K562 (cell line): ENCODE results near the gene ARHGAP28. TPM values are rescaled to one million over a fixed set of nuclear protein-coding genes. Genes with fewer than 3 reads are reported as not detected.

ENCODE experiments used
- BCOR ChIP-seq: fragments of 450-650 bp; IDR thresholded peaks from 2 replicates; pipeline ENCODE4 v1.6.1; 2016
- CBFA2T2 ChIP-seq: fragments of 450-650 bp; conservative IDR thresholded peaks from 2 replicates; pipeline ENCODE4 v1.6.1; 2017; ENCODE audit warnings: mild to moderate bottlenecking
- CHD1 ChIP-seq: fragments of 200-600 bp; sonication (generic); IDR thresholded peaks from one replicate; pipeline ENCODE4 v1.6.1; 2012; ENCODE audit warnings: mild to moderate bottlenecking, moderate library complexity, low read length, inconsistent platforms
- DPF2 ChIP-seq: fragments of 450-650 bp; IDR thresholded peaks from 2 replicates; pipeline ENCODE4 v1.6.1; 2016
- ELK3 ChIP-seq: fragments of 450-650 bp; formaldehyde crosslinking; IDR thresholded peaks from 2 replicates; pipeline ENCODE4 v1.4.0; 2020; ENCODE audit warnings: mild to moderate bottlenecking
- HNRNPUL1 ChIP-seq: fragments of 200-400 bp; formaldehyde crosslinking; IDR thresholded peaks from 2 replicates; pipeline ENCODE4 v1.6.1; 2017; ENCODE audit warnings: low read length
- IRF2 ChIP-seq: sonication (generic); formaldehyde crosslinking; IDR thresholded peaks from 2 replicates; pipeline ENCODE4 v1.8.1; 2022; ENCODE audit warnings: mild to moderate bottlenecking, missing genetic modification reagents
- MYNN ChIP-seq, 2 experiments: sonication (generic); formaldehyde crosslinking in 1 of 2; IDR thresholded peaks; 2 replicates each; pipeline versions ENCODE4 v1.5.0 to v1.6.1; 2016 to 2020; ENCODE audit warnings: antibody characterized with exemption in 1 of 2, missing genetic modification reagents in 1 of 2
- NCOA1 ChIP-seq: fragments of 450-650 bp; IDR thresholded peaks from 2 replicates; pipeline ENCODE4 v1.6.1; 2016; ENCODE audit warnings: low read depth
- NCOR1 ChIP-seq: fragments of 450-650 bp; IDR thresholded peaks from 2 replicates; pipeline ENCODE4 v1.6.1; 2016; ENCODE audit warnings: mild to moderate bottlenecking, moderate library complexity
- NFYB ChIP-seq: IDR thresholded peaks from 2 replicates; pipeline ENCODE4 v1.6.1; 2011; ENCODE audit warnings: mild to moderate bottlenecking, moderate library complexity; ENCODE audit not compliant: insufficient read length; ENCODE audit errors: extremely low read depth
- NR4A1 ChIP-seq, 2 experiments: fragments of 250-450 bp in 1 of 2; fragments of 450-650 bp in 1 of 2; sonication (Bioruptor Pico) in 1 of 2; IDR thresholded peaks; 2 replicates each; pipeline versions ENCODE4 v1.4.0 to v1.6.1; 2016 to 2020; ENCODE audit warnings: mild to moderate bottlenecking in 2 of 2, missing compliant biosample characterization in 1 of 2, missing genetic modification characterization in 1 of 2, moderate library complexity in 1 of 2
- NRF1 ChIP-seq, 2 experiments: fragments of 450-650 bp; IDR thresholded peaks in 1 of 2; conservative IDR thresholded peaks in 1 of 2; 2 replicates each; pipeline ENCODE4 v1.6.1; 2014; ENCODE audit warnings: mild to moderate bottlenecking in 2 of 2
- POLR3A ChIP-seq: IDR thresholded peaks from 2 replicates; pipeline ENCODE4 v1.6.1; 2011; ENCODE audit warnings: borderline replicate concordance, mild to moderate bottlenecking, moderate library complexity; ENCODE audit not compliant: insufficient read length, insufficient read depth; ENCODE audit errors: extremely low read depth
- RBM34 ChIP-seq: fragments of 200-400 bp; formaldehyde crosslinking; IDR thresholded peaks from 2 replicates; pipeline ENCODE4 v1.6.1; 2018; ENCODE audit warnings: low read length, borderline replicate concordance; ENCODE audit not compliant: insufficient read depth
- SETDB1 ChIP-seq: IDR thresholded peaks from one replicate; pipeline ENCODE4 v1.6.1; 2012; ENCODE audit warnings: low read length, control low read depth, inconsistent platforms
- TAL1 ChIP-seq: fragments of 450-650 bp; IDR thresholded peaks from 2 replicates; pipeline ENCODE4 v1.6.1; 2016; ENCODE audit warnings: mild to moderate bottlenecking
- TRIM24 ChIP-seq, 2 experiments: fragments of 450-650 bp; IDR thresholded peaks; 2 replicates each; pipeline ENCODE4 v1.6.1; 2016
- VEZF1 ChIP-seq: fragments of 200-800 bp; sonication (Bioruptor generic); IDR thresholded peaks from 2 replicates; pipeline ENCODE4 v1.6.1; 2017; ENCODE audit warnings: missing genetic modification characterization, missing compliant biosample characterization
- ZBTB49 ChIP-seq: sonication (generic); formaldehyde crosslinking; IDR thresholded peaks from 2 replicates; pipeline ENCODE4 v1.8.0; 2022; ENCODE audit warnings: missing genetic modification reagents, mild to moderate bottlenecking, borderline replicate concordance
- ZFP1 ChIP-seq: fragments of 450-650 bp; formaldehyde crosslinking; IDR thresholded peaks from 2 replicates; pipeline ENCODE4 v1.4.0; 2020; ENCODE audit warnings: mild to moderate bottlenecking, mixed read lengths
- ZNF134 ChIP-seq: fragments of 250-450 bp; sonication (Bioruptor Pico); conservative IDR thresholded peaks from 2 replicates; pipeline ENCODE4 v1.4.0; 2020
- ZNF431 ChIP-seq: sonication (generic); formaldehyde crosslinking; IDR thresholded peaks from 2 replicates; pipeline ENCODE4 v1.8.0; 2022; ENCODE audit warnings: mild to moderate bottlenecking, missing genetic modification reagents
- ZNF644 ChIP-seq: fragments of 200-800 bp; sonication (Bioruptor generic); IDR thresholded peaks from 2 replicates; pipeline ENCODE4 v1.6.1; 2016; ENCODE audit warnings: low read depth, missing genetic modification characterization, missing compliant biosample characterization
- polyA plus RNA-seq, 8 experiments: library from polyadenylated mRNA; depleted of rRNA in 4 of 8; stranded (reverse) in 5 of 8; unstranded in 3 of 8; fragments of >200 nt; fragmentation: Nextera tagmentation in 2 of 8; fragmentation: Illumina TruSeq in 1 of 8; extraction: Ambion mirVana in 2 of 8; extraction: Trizol in 1 of 8; gene quantifications; 2 replicates each; pipeline versions ENCODE4 v1.2.1 to v1.2.3, GENCODE V29; 2011 to 2014; ENCODE audit warnings: inconsistent platforms in 1 of 8, missing spikeins in 1 of 8
- total RNA-seq, 7 experiments: library from RNA; depleted of rRNA in 6 of 7; stranded (reverse); fragments of >200 nt in 6 of 7; fragmentation: Illumina TruSeq in 2 of 7; extraction: Trizol in 2 of 7; gene quantifications; 2 replicates each; pipeline versions ENCODE4 v1.2.1 to v1.2.3, GENCODE V29; 2011 to 2021; ENCODE audit warnings: low replicate concordance in 1 of 7

The ARHGAP28 gene
- total and polyA plus RNA-seq, 9 of the 15 experiments (the other 6 are each of a cell fraction or from before 2014, with no cell fraction given), result 0.93 to 5.9 (median 5.0) TPM

- TF ChIP-seq VEZF1 (CRISPR knock-in tag) (peak; percentile 86), ZNF134 (CRISPR knock-in tag) (no peak), NCOR1 (peak; percentile 85), NRF1 (conservative IDR thresholded peaks at IDR 0.05 in 1 of 2, IDR thresholded peaks at IDR 0.05 in 1 of 2) (peak; percentile 93 to 94), CHD1 (peak; percentile 27), BCOR (peak; percentile 14; the same call in 1 of the 2 replicates), ZBTB49 (no peak), SETDB1 (peak; percentile 58), ZNF431 (no peak), NR4A1 (CRISPR knock-in tag; IDR thresholded peaks at IDR 0.05) (no peak), NR4A1 (tag; IDR thresholded peaks at IDR 0.05) (peak; percentile 35; the same call in 1 of the 2 replicates), DPF2 (peak; percentile 95), TAL1 (peak; percentile 92), IRF2 (no peak), HNRNPUL1 (no peak), NFYB (no peak), ELK3 (CRISPR knock-in tag) (no peak), TRIM24 (IDR thresholded peaks at IDR 0.05) (0 out of 4 replicates have a peak, but pooled peaks have one; percentile 43 to 63), CBFA2T2 (peak; percentile 82), POLR3A (no peak), RBM34 (no peak), ZNF644 (peak; percentile 26; the same call in 1 of the 2 replicates), ZFP1 (CRISPR knock-in tag) (no peak), MYNN (IDR thresholded peaks at IDR 0.05) (no peak), MYNN (CRISPR knock-in tag; IDR thresholded peaks at IDR 0.05) (no peak), NCOA1 (peak; percentile 51; the same call in 1 of the 2 replicates)
Observed at GRCh38 chr18:6683112-6683876, 46.2 kb upstream of the ARHGAP28 start (continued).
